ENCODE data around the gene OR11A1.

DNA sequence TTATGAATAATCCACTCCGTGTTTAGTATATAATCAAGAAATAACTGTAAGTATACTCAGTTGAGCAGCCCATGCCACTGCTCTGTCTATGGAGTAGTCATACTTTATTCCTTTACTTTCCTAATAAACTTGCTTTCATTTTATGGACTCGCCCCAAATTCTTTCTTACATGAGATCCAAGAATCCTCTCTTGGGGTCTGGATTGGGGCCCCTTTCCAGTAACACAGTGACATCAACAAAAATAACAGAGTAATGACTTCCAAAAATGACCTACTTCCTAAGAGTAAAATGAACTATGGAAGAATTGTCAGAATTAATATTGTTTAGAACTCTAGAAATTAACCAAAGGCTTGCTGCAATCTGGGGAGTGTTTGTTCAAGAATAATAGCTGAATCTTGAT, 8.9 kb upstream of the OR11A1 start:
- TF ChIP-seq, protein P1, sequence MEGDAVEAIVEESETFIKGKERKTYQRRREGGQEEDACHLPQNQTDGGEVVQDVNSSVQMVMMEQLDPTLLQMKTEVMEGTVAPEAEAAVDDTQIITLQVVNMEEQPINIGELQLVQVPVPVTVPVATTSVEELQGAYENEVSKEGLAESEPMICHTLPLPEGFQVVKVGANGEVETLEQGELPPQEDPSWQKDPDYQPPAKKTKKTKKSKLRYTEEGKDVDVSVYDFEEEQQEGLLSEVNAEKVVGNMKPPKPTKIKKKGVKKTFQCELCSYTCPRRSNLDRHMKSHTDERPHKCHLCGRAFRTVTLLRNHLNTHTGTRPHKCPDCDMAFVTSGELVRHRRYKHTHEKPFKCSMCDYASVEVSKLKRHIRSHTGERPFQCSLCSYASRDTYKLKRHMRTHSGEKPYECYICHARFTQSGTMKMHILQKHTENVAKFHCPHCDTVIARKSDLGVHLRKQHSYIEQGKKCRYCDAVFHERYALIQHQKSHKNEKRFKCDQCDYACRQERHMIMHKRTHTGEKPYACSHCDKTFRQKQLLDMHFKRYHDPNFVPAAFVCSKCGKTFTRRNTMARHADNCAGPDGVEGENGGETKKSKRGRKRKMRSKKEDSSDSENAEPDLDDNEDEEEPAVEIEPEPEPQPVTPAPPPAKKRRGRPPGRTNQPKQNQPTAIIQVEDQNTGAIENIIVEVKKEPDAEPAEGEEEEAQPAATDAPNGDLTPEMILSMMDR (IDR thresholded peaks at IDR 0.05) = no peak
- TF ChIP-seq POLR2A (IDR thresholded peaks at IDR 0.05) = no peak
